ENCODE measurements around the gene SLC22A23. TPM values are rescaled to one million over a fixed set of nuclear protein-coding genes. Genes with fewer than 3 reads are reported as not detected.

SLC22A23 gene
- total RNA-seq, 3 donors from 2014 or later: 61.5 to 160 (median 74.7) TPM

GRCh38 chr6:3391902-3392458, 64.9 kb downstream of the SLC22A23 start:
- intact Hi-C loops (cut with DNase I, micrococcal nuclease): no loop called here
- no peak for DNase-seq
- Histone ChIP-seq H3K4me3 (no peak overlapping the region), H3K9me3 (no peaks in the 10 kb centered on the region), H3K4me1 (ENCODE audit: low read depth) (peaks cover 29% of the 10 kb centered on the region), H3K36me3 (ENCODE audit: low read depth) (no peaks in the 10 kb centered on the region)
- TF ChIP-seq CTCF (IDR thresholded peaks at IDR 0.05): no peak
- ATAC-seq: no peak

DNA sequence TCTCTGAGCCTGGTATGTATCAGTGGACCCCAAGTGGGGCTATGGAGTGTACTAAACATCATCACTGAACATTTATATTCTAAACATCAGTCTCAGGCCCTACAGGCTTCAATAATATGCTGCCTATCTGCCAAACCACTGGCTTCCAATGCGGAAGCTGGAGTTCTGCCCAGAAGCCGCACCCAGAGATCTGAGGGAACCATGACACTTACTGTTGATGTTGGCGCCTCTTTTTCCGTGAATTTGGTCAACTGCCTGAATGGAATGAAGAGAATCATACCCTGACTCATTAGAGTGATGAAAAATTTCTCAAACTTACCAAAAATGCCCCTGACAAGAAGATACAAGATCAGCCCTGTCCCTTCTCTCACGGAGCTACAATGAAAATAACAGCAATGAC, 66.2 kb downstream of the SLC22A23 start:
- peak; percentile 88 to 96 (median 93) for DNase-seq
- intact Hi-C loops (cut with DNase I, micrococcal nuclease): no loop called here
- peak; percentile 83 for ATAC-seq
- H3K36me3 ChIP-seq (ENCODE audit: low read depth): no peaks in the 10 kb centered on the region
- H3K9me3 ChIP-seq: no peaks in the 10 kb centered on the region
- H3K4me1 ChIP-seq (ENCODE audit: low read depth): peaks cover 31% of the 10 kb centered on the region
- no peak for TF ChIP-seq CTCF (IDR thresholded peaks at IDR 0.05)
- H3K4me3 ChIP-seq: no peak overlapping the region

DNA sequence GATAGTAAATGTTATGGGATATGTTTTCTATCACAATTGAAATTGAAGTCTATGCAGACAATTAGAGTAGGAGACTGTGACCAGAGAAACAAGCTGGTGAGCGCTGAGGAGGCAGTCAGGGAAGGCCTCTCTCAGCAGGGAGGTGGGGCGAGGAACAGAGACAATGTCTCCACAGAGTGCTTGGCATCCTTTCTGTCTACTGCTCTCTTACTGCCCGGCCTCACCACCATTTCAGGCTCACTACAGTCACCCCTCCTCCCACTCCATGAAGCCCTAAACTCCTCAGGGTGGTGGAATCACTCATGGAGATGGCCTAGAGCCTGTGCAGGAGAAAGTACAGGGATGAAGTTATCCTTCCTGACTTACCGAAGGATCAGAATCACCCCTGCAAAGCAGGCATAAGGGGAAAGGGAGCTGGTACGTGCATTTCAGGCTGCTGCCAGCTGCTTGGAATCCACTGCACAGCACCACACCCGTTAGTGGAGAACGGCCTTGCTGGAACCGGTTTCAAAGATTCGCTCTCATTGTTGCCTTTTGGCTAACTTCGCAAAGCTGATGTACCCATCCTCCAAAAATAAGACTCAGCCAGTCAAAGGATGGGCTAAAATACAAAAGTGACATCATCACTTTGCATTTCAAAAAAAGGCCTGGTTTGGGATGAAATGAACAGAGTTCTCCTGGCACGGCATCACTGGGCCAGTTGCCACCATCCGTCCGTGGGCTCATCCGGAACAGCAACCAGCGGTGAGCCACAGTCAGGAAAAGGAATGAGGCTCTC, 67.3 kb downstream of the SLC22A23 start:
- ATAC-seq (no peak), DNase-seq (peak in 1 of 3 donors; percentile 58)
- Histone ChIP-seq H3K9me3 (no peaks in the 10 kb centered on the region), H3K4me3 (no peak overlapping the region), H3K36me3 (ENCODE audit: low read depth) (no peaks in the 10 kb centered on the region), H3K4me1 (ENCODE audit: low read depth) (peaks cover 43% of the 10 kb centered on the region)
- no peak for TF ChIP-seq CTCF (IDR thresholded peaks at IDR 0.05)
- intact Hi-C loops (cut with DNase I, micrococcal nuclease): no loop called here

DNA sequence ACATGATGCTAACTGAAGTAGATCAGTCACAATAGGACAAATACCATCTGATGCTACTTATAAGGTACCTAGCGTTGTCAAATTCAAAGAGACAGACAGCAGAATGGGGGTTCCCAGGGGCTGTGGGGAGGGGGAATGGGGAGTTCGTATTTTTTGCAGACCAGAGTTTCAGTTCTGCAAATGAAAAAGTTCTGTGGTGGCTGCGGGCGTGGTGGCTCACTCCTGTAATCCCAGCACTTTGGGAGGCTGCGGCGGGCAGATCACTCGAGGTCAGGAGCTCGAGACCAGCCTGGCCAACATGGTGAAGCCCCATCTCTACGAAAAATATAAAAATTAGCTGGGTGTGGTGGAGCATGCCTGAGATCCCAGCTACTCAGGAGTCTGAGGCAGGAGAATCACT, 68.1 kb downstream of the SLC22A23 start:
- H3K9me3 ChIP-seq: no peaks in the 10 kb centered on the region
- ATAC-seq (no peak), DNase-seq (no peak)
- no peak for TF ChIP-seq CTCF (IDR thresholded peaks at IDR 0.05)
- H3K36me3 ChIP-seq (ENCODE audit: low read depth): no peaks in the 10 kb centered on the region
- intact Hi-C loops (cut with DNase I, micrococcal nuclease): no loop called here
- peaks cover 49% of the 10 kb centered on the region for H3K4me1 ChIP-seq (ENCODE audit: low read depth)
- H3K4me3 ChIP-seq: no peak overlapping the region

DNA sequence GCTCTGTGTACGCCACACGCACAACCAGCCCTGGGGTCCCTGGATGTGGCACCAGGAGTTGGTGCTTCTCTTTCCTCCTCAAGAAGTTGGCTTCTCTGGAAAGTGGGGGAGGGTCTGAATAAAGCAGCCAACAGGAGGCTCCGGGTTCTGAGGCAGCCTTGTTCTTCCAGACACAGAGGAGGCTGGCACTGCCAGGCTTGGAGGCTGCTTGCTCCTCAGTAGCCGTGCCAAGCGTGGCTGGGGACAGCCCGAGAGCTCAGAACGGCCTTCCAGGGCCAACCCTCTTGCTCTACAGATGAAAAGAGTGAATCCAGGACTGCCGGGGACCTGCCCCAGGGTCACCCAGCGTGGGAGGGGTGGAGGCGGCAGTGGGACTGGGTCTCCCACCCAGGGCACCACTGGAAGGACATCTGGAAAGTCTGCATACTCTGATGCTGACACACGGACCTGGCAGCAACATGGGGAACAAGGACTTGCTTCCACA, 70.4 kb downstream of the SLC22A23 start:
- DNase-seq (peak in 1 of 3 donors; percentile 42), ATAC-seq (no peak)
- Histone ChIP-seq H3K4me1 (ENCODE audit: low read depth) (peaks cover 52% of the 10 kb centered on the region), H3K36me3 (ENCODE audit: low read depth) (no peaks in the 10 kb centered on the region), H3K9me3 (no peaks in the 10 kb centered on the region), H3K4me3 (no peak overlapping the region)
- intact Hi-C loops (cut with DNase I, micrococcal nuclease): no loop called here
- no peak for TF ChIP-seq CTCF (IDR thresholded peaks at IDR 0.05)

Data from mucosa of descending colon (tissue), 3 donors.